Measurements from ENCODE around the gene CIAO3.
A peak's percentile ranks its signal among the peaks of the same experiment; 100 is the strongest.

Gene CIAO3

GRCh38 chr16:734981-735881 lies 5.6 kb downstream of the CIAO3 start:
- DNase-seq (ENCODE audit: low spot score): no peak

GRCh38 chr16:734208-734980 lies 6.4 kb downstream of the CIAO3 start:
- DNase-seq (ENCODE audit: low spot score): peak; percentile 86

- no peak for DNase-seq (ENCODE audit: low spot score)
These were observed 7.2 kb downstream of the CIAO3 start for GRCh38 chr16:733382-734207.

DNA sequence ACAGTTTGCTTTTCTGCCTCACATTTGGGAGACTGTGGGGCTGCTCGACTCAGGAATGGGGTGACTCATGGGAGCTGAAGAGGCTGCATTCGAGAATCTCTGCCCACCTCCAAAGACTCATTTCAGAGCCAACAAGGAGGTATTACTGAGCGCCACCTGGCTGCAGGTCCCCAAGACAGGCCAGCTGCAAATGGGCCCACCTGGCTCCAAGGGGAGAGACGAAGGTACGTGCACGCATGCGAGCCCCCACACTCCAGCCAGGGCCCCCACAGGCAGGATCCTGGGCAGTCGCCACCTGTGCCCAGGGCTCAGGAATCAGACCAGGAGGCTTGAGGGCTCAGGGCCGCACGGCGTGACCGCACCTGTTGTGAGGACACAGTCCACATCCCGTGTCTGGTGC lies 7.9 kb downstream of the CIAO3 start:
- DNase-seq (ENCODE audit: low spot score): peak; percentile 66

DNA sequence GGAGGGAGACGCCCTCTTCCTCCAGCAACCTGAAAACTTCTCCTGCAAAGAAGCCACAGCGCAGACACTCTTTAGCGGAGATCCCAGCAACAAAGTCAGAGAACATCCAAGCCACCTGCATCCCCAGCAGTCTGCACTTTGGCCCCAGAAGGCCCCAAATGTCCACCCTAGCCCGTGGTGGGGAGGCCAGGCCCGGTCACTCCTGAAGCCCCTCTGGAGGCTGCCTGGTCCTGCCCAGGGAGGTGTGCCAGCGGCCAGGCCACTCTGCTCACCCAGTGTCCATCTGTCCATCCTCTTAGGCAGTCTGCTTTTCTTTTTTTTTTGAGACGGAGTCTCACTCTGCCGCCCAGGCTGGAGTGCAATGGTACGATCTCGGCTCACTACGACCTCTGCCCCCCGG lies 8.5 kb downstream of the CIAO3 start:
- DNase-seq (ENCODE audit: low spot score): no peak

GRCh38 chr16:730666-731509 lies 9.9 kb downstream of the CIAO3 start:
- DNase-seq (ENCODE audit: low spot score): no peak

- DNase-seq (ENCODE audit: low spot score): no peak
These were observed 10.8 kb downstream of the CIAO3 start for GRCh38 chr16:729768-730665.

GRCh38 chr16:728890-729744 lies 11.7 kb downstream of the CIAO3 start:
- no peak for DNase-seq (ENCODE audit: low spot score)

DNA sequence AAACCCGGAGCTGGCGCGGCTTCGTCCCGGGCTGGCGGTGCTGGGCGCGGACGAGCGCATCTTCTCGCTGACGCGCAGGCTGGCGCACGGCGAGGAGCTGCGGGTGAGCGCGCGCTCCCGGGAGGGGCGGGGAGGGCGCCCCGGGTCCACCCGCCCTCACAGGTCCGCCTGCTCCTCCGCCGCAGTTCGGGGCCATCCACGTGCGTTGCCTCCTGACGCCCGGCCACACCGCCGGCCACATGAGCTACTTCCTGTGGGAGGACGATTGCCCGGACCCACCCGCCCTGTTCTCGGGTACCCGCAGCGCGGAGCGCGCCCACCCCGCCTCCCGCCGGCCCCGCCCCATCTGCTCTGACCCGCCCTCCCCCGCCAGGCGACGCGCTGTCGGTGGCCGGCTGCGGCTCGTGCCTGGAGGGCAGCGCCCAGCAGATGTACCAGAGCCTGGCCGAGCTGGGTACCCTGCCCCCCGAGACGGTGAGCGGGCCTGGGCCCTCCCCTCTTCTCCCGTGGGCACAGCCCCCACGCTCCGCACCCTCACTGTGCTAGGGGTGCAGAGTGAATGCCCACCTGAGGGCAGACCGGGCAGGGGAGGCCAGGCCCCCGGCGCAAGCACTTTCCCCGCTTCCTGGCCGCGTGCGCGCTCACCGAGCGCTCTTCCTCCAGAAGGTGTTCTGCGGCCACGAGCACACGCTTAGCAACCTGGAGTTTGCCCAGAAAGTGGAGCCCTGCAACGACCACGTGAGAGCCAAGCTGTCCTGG lies 12.5 kb downstream of the CIAO3 start:
- no peak for DNase-seq (ENCODE audit: low spot score)

- no peak for DNase-seq (ENCODE audit: low spot score)
These were observed 13.4 kb downstream of the CIAO3 start for GRCh38 chr16:727291-727977.

DNA sequence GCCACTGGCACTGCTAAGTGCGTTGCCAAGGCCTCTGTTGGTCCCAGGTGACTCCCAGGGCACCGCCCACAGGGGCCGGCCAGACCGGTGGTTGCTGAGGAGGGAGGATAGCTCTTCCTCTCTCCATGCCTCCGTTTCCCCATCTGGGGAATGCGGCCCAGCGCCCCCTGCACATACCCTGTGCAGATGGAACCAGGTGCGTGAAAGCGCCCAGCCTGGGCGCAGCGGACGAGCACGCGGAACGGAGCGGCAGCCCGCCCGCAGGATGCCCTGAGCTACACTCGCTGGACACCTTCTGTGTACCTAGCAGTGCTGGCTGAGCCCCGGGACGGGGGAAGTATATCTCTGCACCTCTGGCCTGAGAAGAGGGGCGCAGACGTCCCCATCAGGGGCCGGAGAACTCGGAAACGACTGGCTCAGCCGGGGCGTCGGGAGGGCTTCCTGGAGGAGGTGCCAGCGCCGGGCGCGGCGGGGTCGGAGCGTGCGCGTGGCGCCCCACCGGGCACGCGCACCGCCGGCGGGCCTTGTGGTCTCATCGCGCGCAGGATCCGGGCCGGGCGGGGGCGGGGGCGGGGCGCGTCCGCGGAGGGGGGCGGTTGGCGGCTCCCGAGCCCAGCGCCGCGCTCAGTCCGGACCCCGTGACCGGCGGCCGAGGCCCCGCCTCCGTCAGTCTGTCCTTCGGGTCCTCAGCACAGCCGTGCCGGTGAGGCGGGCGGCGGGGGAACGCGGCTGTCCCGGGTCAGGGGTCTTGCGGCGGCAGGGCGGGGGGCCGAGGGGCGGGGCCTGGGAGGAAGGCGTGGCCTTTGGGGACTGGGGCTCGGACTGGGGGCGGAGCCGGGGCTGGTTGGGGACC lies 14.1 kb downstream of the CIAO3 start, which contains the start of the genes CCDC78 and HAGHL:
Gene CCDC78, minus strand, starts transcription at position 6 of the 853 bp plus-strand sequence. CDS start 76 bp downstream, outside the sequence.
Gene HAGHL, plus strand, starts transcription at position 669 of the 853 bp plus-strand sequence. CDS start 404 bp downstream, outside the sequence.
- no peak for DNase-seq (ENCODE audit: low spot score)

- DNase-seq (ENCODE audit: low spot score): no peak
These were observed 14.7 kb downstream of the CIAO3 start for GRCh38 chr16:726188-726437.

- DNase-seq (ENCODE audit: low spot score): no peak
These were observed 15.2 kb downstream of the CIAO3 start for GRCh38 chr16:725463-726187.

DNA sequence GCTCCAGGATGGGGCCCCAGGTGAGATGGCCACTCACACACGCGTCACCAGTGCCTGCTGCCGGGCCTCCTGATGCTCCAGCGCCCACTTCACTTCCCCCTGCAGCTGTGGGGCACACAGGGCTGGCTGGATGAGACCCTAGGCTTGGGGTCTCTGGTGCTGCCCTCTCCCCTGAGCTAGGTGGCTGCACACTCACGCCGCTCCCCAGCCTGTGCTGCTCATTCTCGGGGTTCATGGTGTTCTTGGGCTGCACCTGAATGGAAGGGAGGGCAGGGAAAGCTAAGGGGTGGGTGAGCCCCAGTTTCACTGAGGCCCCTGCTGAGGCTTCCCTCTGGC lies 15.8 kb downstream of the CIAO3 start:
- no peak for DNase-seq (ENCODE audit: low spot score)

GRCh38 chr16:724188-725040 lies 16.4 kb downstream of the CIAO3 start:
- DNase-seq (ENCODE audit: low spot score): no peak

- no peak for DNase-seq (ENCODE audit: low spot score)
These were observed 17.1 kb downstream of the CIAO3 start for GRCh38 chr16:723695-724094.

Measured in putamen (tissue), 1 donor.